ENCODE data around the gene ID3. TPM values are rescaled to one million over a fixed set of nuclear protein-coding genes. Genes with fewer than 3 reads are reported as not detected.
A peak's percentile ranks its signal among the peaks of the same experiment; 100 is the strongest.

The ID3 gene
- polyA plus RNA-seq, 3 donors, result 1.1 to 31.1 (median 2.5) TPM

- peaks cover 34% of the 10 kb centered on the region for H3K4me1 Mint-ChIP-seq
- H3K27ac ChIP-seq (ENCODE audit: low read depth in 1 of 2, low read length in 2 of 2), result peak overlapping the region in 1 of 2 donors; percentile 61
- peak overlapping the region in 6 of 7 donors; percentile 73 to 90 (median 86) for H3K27ac Mint-ChIP-seq
- H3K4me3 Mint-ChIP-seq, result peak overlapping the region in 1 of 2 donors; percentile 6
- intact Hi-C loops (cut with micrococcal nuclease), result loop anchor here (1.0 to 2.0 kb wide), 2 partner anchors 42 to 43 kb away; no protein-coding TSS in a partner anchor
- no peak overlapping the region for H3K4me3 ChIP-seq (replicated peaks in 1 of 3; ENCODE audit: low read depth in 2 of 3, low read length in 3 of 3)
- H3K9me3 Mint-ChIP-seq, result no peaks in the 10 kb centered on the region
- H2AFZ ChIP-seq (ENCODE audit: insufficient read depth, low read depth, low read length, poor library complexity, severe bottlenecking), result peak overlapping the region; percentile 16
- H3K79me2 ChIP-seq (ENCODE audit: insufficient read depth, low read length), result no peaks in the 10 kb centered on the region
- H3K27me3 ChIP-seq (ENCODE audit: control insufficient read depth in 2 of 2, insufficient read depth in 2 of 2, low read length in 2 of 2), result no peaks in the 10 kb centered on the region
- H3K4me2 ChIP-seq (replicated peaks; ENCODE audit: extremely low read depth, low read length, poor library complexity, severe bottlenecking), result no peak overlapping the region
- H3K27me3 Mint-ChIP-seq (ENCODE audit: low read depth in 3 of 3), result peaks cover 0 to 9% (median 4%) of the 10 kb centered on the region in 3 donors
- no peak overlapping the region for H3K9ac ChIP-seq (ENCODE audit: insufficient read depth, low read length, poor library complexity, severe bottlenecking)
- peak; percentile 95 to 99 (median 97) for DNase-seq
- H3K9me3 ChIP-seq (replicated peaks in 1 of 2; ENCODE audit: control insufficient read depth in 1 of 2, insufficient read depth in 1 of 2, low read length in 2 of 2), result no peaks in the 10 kb centered on the region
- TF ChIP-seq, protein P1, sequence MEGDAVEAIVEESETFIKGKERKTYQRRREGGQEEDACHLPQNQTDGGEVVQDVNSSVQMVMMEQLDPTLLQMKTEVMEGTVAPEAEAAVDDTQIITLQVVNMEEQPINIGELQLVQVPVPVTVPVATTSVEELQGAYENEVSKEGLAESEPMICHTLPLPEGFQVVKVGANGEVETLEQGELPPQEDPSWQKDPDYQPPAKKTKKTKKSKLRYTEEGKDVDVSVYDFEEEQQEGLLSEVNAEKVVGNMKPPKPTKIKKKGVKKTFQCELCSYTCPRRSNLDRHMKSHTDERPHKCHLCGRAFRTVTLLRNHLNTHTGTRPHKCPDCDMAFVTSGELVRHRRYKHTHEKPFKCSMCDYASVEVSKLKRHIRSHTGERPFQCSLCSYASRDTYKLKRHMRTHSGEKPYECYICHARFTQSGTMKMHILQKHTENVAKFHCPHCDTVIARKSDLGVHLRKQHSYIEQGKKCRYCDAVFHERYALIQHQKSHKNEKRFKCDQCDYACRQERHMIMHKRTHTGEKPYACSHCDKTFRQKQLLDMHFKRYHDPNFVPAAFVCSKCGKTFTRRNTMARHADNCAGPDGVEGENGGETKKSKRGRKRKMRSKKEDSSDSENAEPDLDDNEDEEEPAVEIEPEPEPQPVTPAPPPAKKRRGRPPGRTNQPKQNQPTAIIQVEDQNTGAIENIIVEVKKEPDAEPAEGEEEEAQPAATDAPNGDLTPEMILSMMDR (IDR thresholded peaks at IDR 0.05), result peak; percentile 90
- H3K36me3 Mint-ChIP-seq, result no peaks in the 10 kb centered on the region
- WGBS (ENCODE audit: insufficient coverage), result 3% methylated on average over 5 of the region's 16 CpGs
- no peaks in the 10 kb centered on the region for H3K36me3 ChIP-seq (replicated peaks in 1 of 2; ENCODE audit: control insufficient read depth in 1 of 2, insufficient read depth in 2 of 2, low read length in 2 of 2)
- H4K20me1 ChIP-seq (ENCODE audit: insufficient read depth, low read length), result no peaks in the 10 kb centered on the region
- H3K4me1 ChIP-seq (ENCODE audit: control insufficient read depth in 1 of 2, insufficient read depth in 2 of 2, low read length in 2 of 2), result peaks cover 38 to 50% of the 10 kb centered on the region in 2 donors
Measured at GRCh38 chr1:23539698-23540266, 19.5 kb downstream of the ID3 start.

- Mint-ChIP-seq H3K4me1 (peaks cover 58% of the 10 kb centered on the region), H3K4me3 (no peak overlapping the region), H3K9me3 (no peaks in the 10 kb centered on the region), H3K36me3 (no peaks in the 10 kb centered on the region), H3K27ac (peak overlapping the region; percentile 85 to 94 (median 88)), H3K27me3 (ENCODE audit: low read depth in 3 of 3) (peaks cover 0 to 12% (median 3%) of the 10 kb centered on the region in 3 donors)
- H2AFZ ChIP-seq (ENCODE audit: insufficient read depth, low read depth, low read length, poor library complexity, severe bottlenecking), result no peak overlapping the region
- no peak overlapping the region for H3K9ac ChIP-seq (ENCODE audit: insufficient read depth, low read length, poor library complexity, severe bottlenecking)
- H3K4me3 ChIP-seq (replicated peaks in 1 of 3; ENCODE audit: low read depth in 2 of 3, low read length in 3 of 3), result peak overlapping the region in 1 of 3 experiments; percentile 20
- H3K9me3 ChIP-seq (replicated peaks in 1 of 2; ENCODE audit: control insufficient read depth in 1 of 2, insufficient read depth in 1 of 2, low read length in 2 of 2), result no peaks in the 10 kb centered on the region
- DNase-seq, result peak; percentile 57 to 79 (median 79)
- no peaks in the 10 kb centered on the region for H3K79me2 ChIP-seq (ENCODE audit: insufficient read depth, low read length)
- no peaks in the 10 kb centered on the region for H4K20me1 ChIP-seq (ENCODE audit: insufficient read depth, low read length)
- H3K4me2 ChIP-seq (replicated peaks; ENCODE audit: extremely low read depth, low read length, poor library complexity, severe bottlenecking), result no peak overlapping the region
- WGBS (ENCODE audit: insufficient coverage), result 84% methylated on average over 5 of the region's 9 CpGs
- peak overlapping the region; percentile 68 to 85 for H3K27ac ChIP-seq (ENCODE audit: low read depth in 1 of 2, low read length in 2 of 2)
- TF ChIP-seq, protein P1 (IDR thresholded peaks at IDR 0.05), result no peak
- peaks cover 61 to 74% of the 10 kb centered on the region in 2 donors for H3K4me1 ChIP-seq (ENCODE audit: control insufficient read depth in 1 of 2, insufficient read depth in 2 of 2, low read length in 2 of 2)
- H3K27me3 ChIP-seq (ENCODE audit: control insufficient read depth in 2 of 2, insufficient read depth in 2 of 2, low read length in 2 of 2), result no peaks in the 10 kb centered on the region
- H3K36me3 ChIP-seq (replicated peaks in 1 of 2; ENCODE audit: control insufficient read depth in 1 of 2, insufficient read depth in 2 of 2, low read length in 2 of 2), result no peaks in the 10 kb centered on the region
- intact Hi-C loops (cut with micrococcal nuclease), result no loop called here
Measured at GRCh38 chr1:23537296-23537973, 21.9 kb downstream of the ID3 start.

Measured in CD14-positive monocyte (primary cell).